Effector CD4-positive, alpha-beta T cell (primary cell): ENCODE measurements around the gene TANC1. TPM values are rescaled to one million over a fixed set of nuclear protein-coding genes. Genes with fewer than 3 reads are reported as not detected.

ENCODE experiments used
- DNase-seq: peaks from one replicate; pipeline ENCODE4 v3.0.0-alpha.2; 2020
- total RNA-seq: gene quantifications from one replicate; lab custom pipeline; 2026; lab: John Stamatoyannopoulos, UW

TANC1 gene
- not detected for total RNA-seq

DNA sequence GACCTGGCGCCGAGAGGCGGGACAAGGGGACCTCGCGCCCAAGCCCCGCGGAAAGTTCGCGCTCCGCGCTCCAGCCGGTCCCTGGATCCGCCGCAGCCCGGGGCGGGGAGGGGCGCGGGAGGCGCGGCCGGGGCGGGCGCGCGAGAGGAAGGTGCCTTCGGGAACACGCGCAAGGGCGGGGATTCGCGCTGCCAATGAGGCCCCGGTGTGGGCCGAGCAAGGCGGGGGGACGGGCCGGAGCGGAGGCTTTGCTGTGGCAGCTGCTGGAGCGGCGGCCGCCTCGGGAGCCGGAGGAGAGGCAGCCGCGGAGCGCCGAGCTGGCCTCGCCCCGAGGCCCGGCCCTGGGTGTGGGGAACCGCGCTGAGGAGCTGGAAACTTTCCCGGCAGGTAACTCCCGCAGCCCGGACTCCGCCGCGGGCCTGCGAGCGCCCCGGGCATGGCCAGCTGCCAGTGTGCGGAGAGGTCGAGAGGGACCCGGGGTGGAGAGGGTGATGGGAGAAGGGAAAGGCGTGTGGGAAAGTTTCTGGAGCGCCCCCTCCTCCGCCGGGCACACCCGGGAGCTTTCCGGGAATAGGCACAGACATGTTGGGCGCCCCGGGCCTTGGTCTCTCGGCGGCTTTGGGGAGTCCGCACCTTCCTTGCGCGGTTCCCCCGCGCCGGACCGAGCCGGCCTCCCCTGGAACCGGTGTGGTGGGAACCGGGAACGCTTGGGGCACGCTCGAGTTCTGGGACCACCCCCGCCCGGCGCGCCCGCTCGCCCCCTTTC lies at the start of gene TANC1:
Gene TANC1 (plus strand): TSS at position 245 of the 766 bp plus-strand sequence. CDS start 97,271 bp downstream, outside the sequence.
- DNase-seq, result no peak

- no peak for DNase-seq
Measured at GRCh38 chr2:158921599-158922408, 46.6 kb upstream of the TANC1 start.

GRCh38 chr2:158922601-158923000 lies 45.8 kb upstream of the TANC1 start:
- no peak for DNase-seq

- DNase-seq, result no peak
Measured at GRCh38 chr2:158923180-158923594, 45.3 kb upstream of the TANC1 start.

DNA sequence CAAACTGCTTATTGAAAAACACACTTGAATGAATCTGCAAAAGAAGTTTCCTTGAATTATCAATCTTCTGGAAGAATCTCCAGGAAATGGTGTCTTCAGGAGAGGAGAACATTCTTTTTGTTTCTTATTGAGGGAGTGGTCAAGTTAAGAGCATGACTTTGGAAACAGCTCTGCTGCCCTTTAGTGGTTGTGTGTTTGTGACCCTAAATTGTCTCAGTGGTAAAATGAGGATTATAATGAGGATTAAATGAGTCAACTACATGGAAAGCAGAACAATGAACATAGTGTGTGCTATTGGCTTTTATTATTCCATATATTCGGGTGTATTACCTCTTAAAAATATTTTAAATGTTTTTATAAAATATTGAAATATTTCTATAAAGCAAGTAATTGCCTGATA lies 44.8 kb upstream of the TANC1 start:
- no peak for DNase-seq

GRCh38 chr2:158926478-158926948 lies 41.9 kb upstream of the TANC1 start:
- DNase-seq, result no peak

DNA sequence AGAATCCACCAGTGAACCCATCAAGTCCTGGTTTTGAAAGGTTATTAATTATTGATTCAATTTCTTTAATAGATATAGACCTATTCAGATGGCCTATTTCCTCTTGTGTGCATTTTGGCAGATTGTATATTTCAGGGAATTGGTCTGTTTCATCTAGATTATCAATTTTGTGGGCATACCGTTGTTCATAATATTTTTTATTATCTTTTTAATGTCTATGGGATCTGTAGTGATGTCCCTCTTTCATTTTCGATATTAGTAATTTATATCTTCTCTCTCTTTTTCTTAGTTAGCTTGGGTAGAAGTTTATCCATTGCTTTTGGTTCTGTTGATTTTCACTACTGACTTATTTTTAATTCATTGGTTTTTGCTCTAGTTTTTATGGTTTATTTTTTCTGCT lies 39.9 kb upstream of the TANC1 start:
- DNase-seq, result no peak

DNA sequence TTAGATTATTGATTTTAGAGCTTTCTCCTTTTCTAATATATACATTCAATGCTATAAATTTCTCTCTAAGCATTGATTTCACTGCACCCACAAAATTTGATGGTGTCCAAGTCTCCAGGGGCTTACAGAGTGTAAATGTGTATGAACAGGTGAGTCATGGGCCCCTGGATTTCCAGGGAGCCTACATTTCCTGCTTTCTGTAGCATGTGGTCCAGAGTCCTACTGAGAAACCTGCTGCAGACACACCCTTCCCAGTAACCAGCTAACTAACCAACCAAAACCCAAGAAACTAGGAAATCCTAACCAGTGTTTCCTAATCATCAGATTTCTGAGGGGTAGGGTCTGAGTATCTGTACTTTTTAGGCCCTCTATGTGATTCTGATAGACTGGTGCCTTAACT lies 39.5 kb upstream of the TANC1 start:
- DNase-seq, result no peak

- DNase-seq, result no peak
Measured at GRCh38 chr2:158931572-158931971, 36.9 kb upstream of the TANC1 start.

- DNase-seq, result no peak
Measured at GRCh38 chr2:158932131-158932645, 36.3 kb upstream of the TANC1 start.

- no peak for DNase-seq
Measured at GRCh38 chr2:158934170-158934569, 34.3 kb upstream of the TANC1 start.

DNA sequence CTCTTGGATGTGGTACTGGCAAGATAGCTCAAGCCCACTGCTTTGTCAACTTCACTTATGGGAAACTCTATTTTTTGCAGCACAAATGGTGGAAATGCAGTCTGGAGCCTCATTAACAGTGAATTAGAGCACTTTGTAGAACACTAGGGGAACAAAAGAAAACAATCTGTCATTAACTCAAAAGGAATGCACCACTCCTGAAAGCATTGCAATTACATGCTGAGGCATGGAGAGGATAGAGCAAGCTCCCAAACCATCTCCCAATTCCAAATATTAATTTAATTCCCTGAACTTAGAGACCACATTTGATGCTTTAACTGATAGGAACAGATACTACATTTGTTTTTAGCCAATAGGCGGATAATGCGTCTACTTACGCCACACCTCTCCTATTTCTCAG lies 32.8 kb upstream of the TANC1 start:
- no peak for DNase-seq

DNA sequence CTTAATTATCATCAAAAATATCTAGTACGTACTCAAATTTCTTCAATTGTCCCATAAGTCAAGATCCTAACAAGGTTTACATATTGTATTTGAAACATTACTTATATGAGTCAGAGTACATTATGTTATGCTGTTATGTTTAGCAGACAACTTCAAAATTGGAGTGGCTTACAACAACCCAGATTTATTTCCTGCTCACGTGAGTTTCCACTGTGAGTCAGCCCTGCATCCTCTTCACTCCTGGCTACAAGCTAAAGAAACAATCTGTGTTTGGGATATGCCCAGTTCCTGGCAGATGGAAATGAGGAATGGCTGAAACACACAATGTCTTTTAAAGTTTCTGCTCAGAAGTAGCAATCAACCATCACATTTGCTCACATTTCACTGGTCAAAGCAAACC lies 31.5 kb upstream of the TANC1 start:
- DNase-seq, result no peak

DNA sequence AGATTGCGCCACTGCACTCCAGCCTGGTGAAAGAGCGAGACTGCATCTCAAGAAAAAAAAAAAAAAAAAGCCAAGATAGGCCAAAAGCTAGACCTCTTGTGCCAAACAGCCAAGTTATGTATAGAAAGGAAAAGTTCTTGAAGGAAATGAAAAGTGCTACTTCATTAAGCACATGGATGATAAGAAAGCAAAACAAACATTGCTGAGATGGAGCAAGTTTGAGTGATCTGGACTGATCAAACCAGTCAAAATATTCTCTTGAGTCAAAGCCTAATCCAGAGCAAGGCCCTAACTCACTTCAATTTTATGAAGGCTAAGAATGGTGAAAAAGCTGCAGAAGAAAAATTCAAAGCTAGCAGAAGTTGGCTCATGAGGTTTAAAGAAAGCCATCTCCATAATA lies 28.1 kb upstream of the TANC1 start:
- no peak for DNase-seq

- no peak for DNase-seq
Measured at GRCh38 chr2:158943973-158944372, 24.5 kb upstream of the TANC1 start.

- DNase-seq, result no peak
Measured at GRCh38 chr2:158948964-158949699, 19.3 kb upstream of the TANC1 start.

DNA sequence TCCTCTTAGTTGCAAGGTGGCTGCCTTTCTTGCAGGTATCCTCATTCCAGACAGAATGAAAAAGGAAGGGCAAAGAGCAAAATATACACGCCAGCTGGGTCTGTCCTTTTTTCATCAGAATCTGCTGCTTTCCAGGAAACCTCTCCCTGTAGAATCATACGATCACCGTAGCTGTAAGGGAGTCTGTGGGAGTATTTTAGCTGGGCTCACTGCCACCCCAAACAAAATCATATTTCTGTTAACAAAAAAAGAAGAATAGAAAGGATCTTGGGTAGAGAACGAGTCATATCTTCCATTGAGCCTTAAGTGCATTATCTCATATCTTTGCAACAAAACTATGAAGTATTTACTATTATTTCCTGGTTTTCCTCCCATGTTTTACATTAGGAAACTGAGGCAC lies 15.0 kb upstream of the TANC1 start:
- no peak for DNase-seq

- no peak for DNase-seq
Measured at GRCh38 chr2:158953926-158954763, 14.3 kb upstream of the TANC1 start.

GRCh38 chr2:158955842-158956365 lies 12.5 kb upstream of the TANC1 start:
- no peak for DNase-seq

DNA sequence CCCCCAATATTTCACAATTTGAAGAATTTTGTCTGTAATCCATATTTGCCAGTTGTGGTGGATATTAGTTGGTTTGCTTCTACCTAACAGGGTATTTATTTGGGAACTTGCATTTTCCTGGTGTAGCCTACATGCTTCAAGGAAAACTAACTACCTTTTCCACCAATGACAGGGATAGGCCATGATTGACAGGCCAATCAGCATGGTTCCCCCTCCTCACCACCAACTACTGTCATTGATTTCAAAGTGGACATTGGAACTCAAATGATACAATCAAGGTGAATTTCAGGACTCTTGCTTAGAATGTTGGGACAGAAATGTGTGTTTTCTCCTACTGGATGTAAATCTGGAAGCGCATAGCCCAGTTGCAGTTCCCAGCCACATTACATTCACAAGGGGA lies 10.1 kb upstream of the TANC1 start:
- DNase-seq, result no peak

DNA sequence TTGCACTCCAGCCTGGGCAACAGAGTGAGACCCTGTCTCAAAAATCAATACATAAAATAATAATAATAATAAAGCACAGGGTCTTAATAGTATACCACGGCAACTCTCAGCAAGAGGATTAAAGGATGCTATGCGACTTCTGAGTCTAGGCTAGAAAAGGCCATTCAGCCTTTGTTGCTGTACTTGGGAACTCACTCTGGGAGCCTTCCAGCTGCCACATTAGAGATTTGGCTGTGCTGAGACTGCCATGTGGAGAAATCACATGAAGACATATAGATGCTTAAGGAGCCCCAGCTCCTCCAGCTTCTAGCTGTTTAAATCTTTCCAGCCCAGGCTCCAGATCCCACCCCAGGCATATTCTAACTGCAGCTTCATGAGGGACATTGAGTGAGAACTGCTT lies 8.2 kb upstream of the TANC1 start:
- DNase-seq, result no peak

DNA sequence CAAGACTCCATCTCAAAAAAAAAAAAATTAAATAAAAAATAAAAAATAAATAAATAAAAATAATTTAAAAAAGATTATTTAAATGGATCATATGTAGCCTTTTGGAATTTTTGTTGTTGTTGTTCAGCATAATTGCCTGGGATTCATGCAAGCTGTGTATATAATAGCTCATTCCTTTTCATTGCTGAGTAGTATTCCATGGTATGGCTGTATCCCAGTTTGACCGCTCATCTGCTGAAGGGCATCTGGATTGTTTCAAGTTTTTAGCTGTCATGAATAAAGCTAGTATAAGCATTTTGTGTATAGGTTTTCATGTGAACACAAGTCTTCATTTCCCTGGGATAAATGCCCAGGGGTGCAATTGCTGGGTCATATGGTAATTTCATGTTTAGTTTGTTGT lies 6.4 kb upstream of the TANC1 start:
- DNase-seq, result no peak
